Transverse colon (tissue), 3 donors: Measurements from ENCODE around the gene CBX2.

ENCODE experiments used
- CTCF ChIP-seq, 5 experiments: fragments of 200-600 bp in 3 of 5; fragments of 450-650 bp in 2 of 5; sonication (generic) in 3 of 5; IDR thresholded peaks; 1 replicate in 2 of 5; 2 replicates in 3 of 5; pipeline ENCODE4 v1.5.1; 2016 to 2017; ENCODE audit warnings: antibody characterized with exemption in 5 of 5, inconsistent platforms in 3 of 5, mild to moderate bottlenecking in 2 of 5, moderate library complexity in 1 of 5
- POLR2A ChIP-seq: fragments of 450-650 bp; IDR thresholded peaks from one replicate; pipeline ENCODE4 v1.6.1; 2016; ENCODE audit warnings: antibody characterized with exemption, mild to moderate bottlenecking, moderate library complexity

DNA sequence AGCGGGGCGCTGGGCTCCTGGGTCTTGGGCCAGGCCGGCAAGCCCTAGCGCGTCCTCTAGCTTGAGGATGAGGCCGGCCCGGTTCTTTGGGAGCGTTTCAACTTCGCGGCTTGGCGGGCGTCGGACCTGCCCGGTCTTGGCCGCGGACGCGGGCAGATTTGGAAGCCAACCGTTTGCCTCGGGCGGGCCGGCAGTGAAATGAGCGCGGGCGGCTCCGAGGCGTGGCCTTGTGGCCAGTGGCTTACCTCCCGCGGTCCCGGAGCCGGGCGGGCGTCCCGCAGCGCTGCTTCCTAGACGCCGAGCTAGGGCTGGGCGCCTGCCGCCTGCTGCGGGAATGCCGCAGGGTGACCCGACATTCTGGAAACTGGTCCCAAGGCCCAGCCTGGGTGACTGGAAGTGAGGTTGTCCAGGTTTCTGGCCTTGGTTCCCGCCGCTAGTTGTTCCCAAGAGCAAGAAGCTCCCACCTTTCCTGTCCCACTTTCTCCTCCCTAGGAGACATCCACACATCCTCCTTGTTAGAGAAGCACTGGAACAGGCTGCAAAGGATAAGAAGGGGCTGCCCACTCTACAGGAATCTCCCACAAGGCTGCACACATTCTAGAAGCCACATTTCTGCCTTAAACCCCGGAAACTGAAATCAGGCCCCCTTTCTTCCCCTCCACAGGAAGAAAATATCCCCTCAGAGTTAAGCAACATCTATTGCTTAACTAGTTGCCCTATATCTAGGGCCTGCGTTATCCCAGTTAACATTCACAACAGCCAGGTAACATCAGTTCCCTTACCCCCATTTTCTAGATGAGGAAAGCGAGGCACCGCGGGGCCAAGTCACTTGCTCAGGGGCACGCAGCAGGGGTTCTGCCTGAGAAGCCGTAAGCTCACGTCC, 23.4 kb downstream of the CBX2 start:
- TF ChIP-seq CTCF (IDR thresholded peaks at IDR 0.05) (no peak), POLR2A (no peak)
